ENCODE data around the gene ZFP92.

The ZFP92 gene

DNA sequence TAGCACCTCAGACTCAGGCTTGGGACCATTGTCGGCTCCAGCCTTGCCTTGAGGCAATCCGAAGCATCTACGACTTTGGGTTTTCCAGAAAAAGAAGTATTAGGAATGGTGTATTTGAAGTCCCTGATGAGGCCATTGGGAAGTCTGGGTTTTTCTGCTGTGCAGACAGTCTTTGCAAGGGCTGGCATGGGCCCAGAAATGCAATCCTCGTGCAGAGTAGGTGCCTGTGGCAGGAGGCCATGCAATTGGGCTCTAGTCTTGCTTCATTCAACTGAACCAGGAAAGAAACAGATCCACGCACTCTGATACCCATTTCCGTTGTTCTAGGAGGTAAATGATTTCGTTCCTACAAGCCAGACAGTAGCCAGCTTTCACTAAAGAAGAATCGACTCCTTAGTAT, 12.4 kb downstream of the ZFP92 start:
- DNase-seq (no peak), ATAC-seq (ENCODE audit: insufficient read depth, low read depth) (no peak)
- no peaks in the 10 kb centered on the region for H3K9me3 ChIP-seq (ENCODE audit: insufficient read depth, low read length, severe bottlenecking)
- H2AFZ ChIP-seq (ENCODE audit: low read depth, low read length), result no peak overlapping the region
- TF ChIP-seq, protein P1, sequence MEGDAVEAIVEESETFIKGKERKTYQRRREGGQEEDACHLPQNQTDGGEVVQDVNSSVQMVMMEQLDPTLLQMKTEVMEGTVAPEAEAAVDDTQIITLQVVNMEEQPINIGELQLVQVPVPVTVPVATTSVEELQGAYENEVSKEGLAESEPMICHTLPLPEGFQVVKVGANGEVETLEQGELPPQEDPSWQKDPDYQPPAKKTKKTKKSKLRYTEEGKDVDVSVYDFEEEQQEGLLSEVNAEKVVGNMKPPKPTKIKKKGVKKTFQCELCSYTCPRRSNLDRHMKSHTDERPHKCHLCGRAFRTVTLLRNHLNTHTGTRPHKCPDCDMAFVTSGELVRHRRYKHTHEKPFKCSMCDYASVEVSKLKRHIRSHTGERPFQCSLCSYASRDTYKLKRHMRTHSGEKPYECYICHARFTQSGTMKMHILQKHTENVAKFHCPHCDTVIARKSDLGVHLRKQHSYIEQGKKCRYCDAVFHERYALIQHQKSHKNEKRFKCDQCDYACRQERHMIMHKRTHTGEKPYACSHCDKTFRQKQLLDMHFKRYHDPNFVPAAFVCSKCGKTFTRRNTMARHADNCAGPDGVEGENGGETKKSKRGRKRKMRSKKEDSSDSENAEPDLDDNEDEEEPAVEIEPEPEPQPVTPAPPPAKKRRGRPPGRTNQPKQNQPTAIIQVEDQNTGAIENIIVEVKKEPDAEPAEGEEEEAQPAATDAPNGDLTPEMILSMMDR (IDR thresholded peaks at IDR 0.05; ENCODE audit: borderline replicate concordance, extremely low read depth, low read length, poor library complexity, severe bottlenecking), result no peak
- TF ChIP-seq EZH2 (IDR thresholded peaks at IDR 0.05; ENCODE audit: borderline replicate concordance, low read depth, low read length, severe bottlenecking), result no peak
- H3K4me3 ChIP-seq (ENCODE audit: low read depth in 1 of 2, low read length in 2 of 2), result no peak overlapping the region
- H3K27me3 ChIP-seq (ENCODE audit: insufficient read depth, low read length, poor library complexity), result no peaks in the 10 kb centered on the region
- H3K36me3 ChIP-seq (ENCODE audit: insufficient read depth, low read length), result no peaks in the 10 kb centered on the region
- no peak overlapping the region for H3K27ac ChIP-seq (ENCODE audit: low read length)
- H3K4me1 ChIP-seq (ENCODE audit: insufficient read depth, low read length), result no peaks in the 10 kb centered on the region
- H3K79me2 ChIP-seq (ENCODE audit: insufficient read depth, low read length), result no peaks in the 10 kb centered on the region
- no peak overlapping the region for H3K9ac ChIP-seq (ENCODE audit: low read depth, low read length)
- H4K20me1 ChIP-seq (ENCODE audit: insufficient read depth, low read length), result no peaks in the 10 kb centered on the region
- H3K4me2 ChIP-seq (ENCODE audit: insufficient read depth, low read length), result no peak overlapping the region

- Histone ChIP-seq H3K27ac (ENCODE audit: low read length) (no peak overlapping the region), H3K9me3 (ENCODE audit: insufficient read depth, low read length, severe bottlenecking) (no peaks in the 10 kb centered on the region), H3K36me3 (ENCODE audit: insufficient read depth, low read length) (no peaks in the 10 kb centered on the region), H3K79me2 (ENCODE audit: insufficient read depth, low read length) (no peaks in the 10 kb centered on the region), H3K4me1 (ENCODE audit: insufficient read depth, low read length) (no peaks in the 10 kb centered on the region), H3K4me3 (ENCODE audit: low read depth in 1 of 2, low read length in 2 of 2) (no peak overlapping the region), H3K4me2 (ENCODE audit: insufficient read depth, low read length) (no peak overlapping the region), H2AFZ (ENCODE audit: low read depth, low read length) (no peak overlapping the region), H3K9ac (ENCODE audit: low read depth, low read length) (no peak overlapping the region), H3K27me3 (ENCODE audit: insufficient read depth, low read length, poor library complexity) (no peaks in the 10 kb centered on the region), H4K20me1 (ENCODE audit: insufficient read depth, low read length) (no peaks in the 10 kb centered on the region)
- TF ChIP-seq, protein P1 (IDR thresholded peaks at IDR 0.05; ENCODE audit: borderline replicate concordance, extremely low read depth, low read length, poor library complexity, severe bottlenecking), result no peak
- TF ChIP-seq EZH2 (IDR thresholded peaks at IDR 0.05; ENCODE audit: borderline replicate concordance, low read depth, low read length, severe bottlenecking), result no peak
- DNase-seq, result no peak
- no peak for ATAC-seq (ENCODE audit: insufficient read depth, low read depth)
Measured at GRCh38 chrX:153426204-153426603, 14.9 kb downstream of the ZFP92 start.

DNA sequence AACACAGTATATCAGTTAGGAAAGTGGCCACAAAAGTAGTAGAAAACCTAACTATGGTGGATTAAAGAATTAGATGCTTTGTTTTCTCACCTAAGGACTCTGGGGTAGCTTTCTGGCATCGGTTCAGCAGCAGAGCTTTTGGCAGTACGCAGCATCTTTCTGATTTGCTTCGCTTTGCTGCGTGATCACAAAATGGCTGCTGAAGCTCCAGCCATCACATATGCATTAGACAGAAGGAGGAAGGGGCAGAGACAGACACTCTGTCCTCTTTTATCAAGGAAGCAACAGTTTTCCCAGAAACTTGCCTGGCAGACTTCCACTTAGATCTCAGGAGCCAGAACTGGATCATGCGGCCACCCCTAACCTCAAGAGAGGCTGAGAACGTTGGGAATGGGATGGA, 19.5 kb downstream of the ZFP92 start:
- no peak overlapping the region for H2AFZ ChIP-seq (ENCODE audit: low read depth, low read length)
- TF ChIP-seq EZH2 (IDR thresholded peaks at IDR 0.05; ENCODE audit: borderline replicate concordance, low read depth, low read length, severe bottlenecking), result no peak
- TF ChIP-seq, protein P1 (IDR thresholded peaks at IDR 0.05; ENCODE audit: borderline replicate concordance, extremely low read depth, low read length, poor library complexity, severe bottlenecking), result no peak
- H3K36me3 ChIP-seq (ENCODE audit: insufficient read depth, low read length), result no peaks in the 10 kb centered on the region
- H3K79me2 ChIP-seq (ENCODE audit: insufficient read depth, low read length), result no peaks in the 10 kb centered on the region
- H4K20me1 ChIP-seq (ENCODE audit: insufficient read depth, low read length), result no peaks in the 10 kb centered on the region
- no peak overlapping the region for H3K4me3 ChIP-seq (ENCODE audit: low read depth in 1 of 2, low read length in 2 of 2)
- ATAC-seq (ENCODE audit: insufficient read depth, low read depth) (no peak), DNase-seq (no peak)
- H3K27ac ChIP-seq (ENCODE audit: low read length), result no peak overlapping the region
- no peak overlapping the region for H3K4me2 ChIP-seq (ENCODE audit: insufficient read depth, low read length)
- no peaks in the 10 kb centered on the region for H3K9me3 ChIP-seq (ENCODE audit: insufficient read depth, low read length, severe bottlenecking)
- H3K9ac ChIP-seq (ENCODE audit: low read depth, low read length), result no peak overlapping the region
- no peaks in the 10 kb centered on the region for H3K27me3 ChIP-seq (ENCODE audit: insufficient read depth, low read length, poor library complexity)
- H3K4me1 ChIP-seq (ENCODE audit: insufficient read depth, low read length), result no peaks in the 10 kb centered on the region

- Histone ChIP-seq H3K79me2 (ENCODE audit: insufficient read depth, low read length) (no peaks in the 10 kb centered on the region), H3K4me1 (ENCODE audit: insufficient read depth, low read length) (no peaks in the 10 kb centered on the region), H3K9ac (ENCODE audit: low read depth, low read length) (no peak overlapping the region), H3K36me3 (ENCODE audit: insufficient read depth, low read length) (no peaks in the 10 kb centered on the region), H3K9me3 (ENCODE audit: insufficient read depth, low read length, severe bottlenecking) (no peaks in the 10 kb centered on the region), H3K27ac (ENCODE audit: low read length) (no peak overlapping the region), H3K27me3 (ENCODE audit: insufficient read depth, low read length, poor library complexity) (no peaks in the 10 kb centered on the region), H3K4me2 (ENCODE audit: insufficient read depth, low read length) (no peak overlapping the region), H3K4me3 (ENCODE audit: low read depth in 1 of 2, low read length in 2 of 2) (no peak overlapping the region), H4K20me1 (ENCODE audit: insufficient read depth, low read length) (no peaks in the 10 kb centered on the region), H2AFZ (ENCODE audit: low read depth, low read length) (no peak overlapping the region)
- TF ChIP-seq, protein P1 (IDR thresholded peaks at IDR 0.05; ENCODE audit: borderline replicate concordance, extremely low read depth, low read length, poor library complexity, severe bottlenecking), result no peak
- no peak for TF ChIP-seq EZH2 (IDR thresholded peaks at IDR 0.05; ENCODE audit: borderline replicate concordance, low read depth, low read length, severe bottlenecking)
- DNase-seq, result no peak
- no peak for ATAC-seq (ENCODE audit: insufficient read depth, low read depth)
Measured at GRCh38 chrX:153433161-153433680, 21.9 kb downstream of the ZFP92 start.
